Breast epithelium (tissue), 3 donors: Measurements from ENCODE around the gene NATD1.

Experiments
- CTCF ChIP-seq, 3 donors: fragments of 450-650 bp; IDR thresholded peaks; one replicate each; pipeline ENCODE4 v1.5.1; 2016 to 2017; ENCODE audit warnings: antibody characterized with exemption in 3 of 3, mild to moderate bottlenecking in 3 of 3, moderate library complexity in 3 of 3
- POLR2AphosphoS5 ChIP-seq, 3 donors: sonication (generic); formaldehyde crosslinking; IDR thresholded peaks; one replicate each; pipeline ENCODE4 v1.6.1; 2017; ENCODE audit warnings: antibody characterized with exemption in 3 of 3

- TF ChIP-seq CTCF (IDR thresholded peaks at IDR 0.05) (no peak), POLR2AphosphoS5 (IDR thresholded peaks at IDR 0.05) (no peak)
These were observed 41.3 kb downstream of the NATD1 start for GRCh38 chr17:21211825-21212479.
